GM12878 (cell line): ENCODE results near the gene RAPSN. TPM values are rescaled to one million over a fixed set of nuclear protein-coding genes. Genes with fewer than 3 reads are reported as not detected.

Source experiments
- ATAC-seq: fragments of 200-7000 bp; cut with Tn5 transposase; 3 replicates; pipeline ENCODE4 v1.9.1; 2020; ENCODE audit warnings: mild to moderate bottlenecking, moderate library complexity
- BruUV-seq: library from RNA; stranded (reverse); fragments of 400-500 nt; replicated peaks from 2 replicates; lab custom pipeline; 2021; lab: Mats Ljungman, UMichigan
- CTCF ChIA-PET: fragments of 300-600 bp; sonication (Branson Sonifier 250); formaldehyde crosslinking; extraction: SDS; loops from one replicate; lab custom pipeline; 2021; ENCODE audit warnings: inconsistent platforms; lab: Yijun Ruan, JAX
- POLR2A ChIA-PET: fragments of 350-600 bp; formaldehyde crosslinking; extraction: SDS; loops from one replicate; lab custom pipeline; 2021; ENCODE audit warnings: inconsistent platforms; lab: Charles Lee
- RAD21 ChIA-PET: fragments of 300-600 bp; sonication (Branson Sonifier 250); formaldehyde crosslinking; loops from one replicate; lab custom pipeline; 2023; ENCODE audit warnings: antibody characterized with exemption; ENCODE audit not compliant: unreplicated experiment; lab: Charles Lee
- SMC1A ChIA-PET: fragments of 300-600 bp; sonication (Branson Sonifier 250); formaldehyde crosslinking; loops from one replicate; lab custom pipeline; 2023; ENCODE audit not compliant: unreplicated experiment, uncharacterized antibody; lab: Charles Lee
- DNase-seq: peaks from one replicate; pipeline ENCODE4 v3.0.0-alpha.2; 2011; ENCODE audit warnings: low read depth, low spot score
- FAIRE-seq: peaks from 3 replicates; lab custom pipeline; 2011; peaks lifted over from hg19 to GRCh38; lab: Jason Lieb, UNC
- H2AFZ ChIP-seq: 2 replicates; pipeline ENCODE4 v1.6.0; 2011; ENCODE audit warnings: low read depth, low read length, control low read depth; ENCODE audit not compliant: control insufficient read depth
- H3K27ac ChIP-seq: 2 replicates; pipeline ENCODE4 v1.5.1; 2011; ENCODE audit warnings: control low read depth; ENCODE audit not compliant: control insufficient read depth, insufficient read depth
- H3K27me3 ChIP-seq, 2 experiments: replicated peaks in 1 of 2; 2 replicates each; pipeline versions ENCODE4 v1.6.0 to v1.6.1; 2011; ENCODE audit warnings: low read length in 1 of 2; ENCODE audit not compliant: control insufficient read depth in 2 of 2, insufficient read depth in 2 of 2
- H3K36me3 ChIP-seq, 2 experiments: 2 replicates each; pipeline ENCODE4 v1.5.1; 2011; ENCODE audit warnings: low read length in 1 of 2; ENCODE audit not compliant: control insufficient read depth in 2 of 2, insufficient read depth in 2 of 2
- H3K4me1 ChIP-seq: 2 replicates; pipeline ENCODE4 v1.6.1; 2011; ENCODE audit warnings: mild to moderate bottlenecking, low read length, moderate library complexity, mixed read lengths; ENCODE audit not compliant: control insufficient read depth, insufficient read depth
- H3K4me2 ChIP-seq: 2 replicates; pipeline ENCODE4 v1.6.0; 2011; ENCODE audit warnings: control low read depth; ENCODE audit not compliant: control insufficient read depth, insufficient read depth
- H3K4me3 ChIP-seq: fragments of 200-600 bp; sonication (generic); 2 replicates; pipeline ENCODE4 v1.5.1; 2016
- H3K79me2 ChIP-seq: 2 replicates; pipeline ENCODE4 v1.6.0; 2011; ENCODE audit warnings: low read length; ENCODE audit not compliant: control insufficient read depth, insufficient read depth
- H3K9ac ChIP-seq: 2 replicates; pipeline ENCODE4 v1.8.0; 2011; ENCODE audit warnings: low read length, control low read depth, mixed read lengths; ENCODE audit not compliant: control insufficient read depth, insufficient read depth
- H3K9me3 ChIP-seq: replicated peaks from 3 replicates; pipeline ENCODE4 v1.5.1; 2011; ENCODE audit warnings: mild to moderate bottlenecking, low read length; ENCODE audit not compliant: control insufficient read depth, insufficient read depth
- H4K20me1 ChIP-seq: 2 replicates; pipeline ENCODE4 v1.6.0; 2011; ENCODE audit not compliant: control insufficient read depth, insufficient read depth
- ASH2L ChIP-seq: fragments of 300-600, 200-600 bp; sonication (generic); IDR thresholded peaks from 2 replicates; pipeline ENCODE4 v1.6.1; 2017; ENCODE audit warnings: low read depth, mild to moderate bottlenecking, borderline replicate concordance
- IRF4 ChIP-seq: IDR thresholded peaks from 2 replicates; pipeline ENCODE4 v1.6.1; 2011; ENCODE audit warnings: low read depth, low read length
- MYC ChIP-seq: IDR thresholded peaks from 2 replicates; pipeline ENCODE4 v1.6.1; 2011; ENCODE audit warnings: mild to moderate bottlenecking, low read length, moderate library complexity, inconsistent platforms; ENCODE audit not compliant: insufficient read depth, insufficient replicate concordance, insufficient read length, severe bottlenecking
- NFXL1 ChIP-seq: fragments of 450-650 bp; IDR thresholded peaks from 2 replicates; pipeline ENCODE4 v1.6.1; 2017; ENCODE audit warnings: antibody characterized with exemption, mild to moderate bottlenecking, borderline replicate concordance
- NFYA ChIP-seq: IDR thresholded peaks from 2 replicates; pipeline ENCODE4 v1.6.1; 2011; ENCODE audit warnings: low read depth, mild to moderate bottlenecking, low read length, improper control_type of control experiment, borderline replicate concordance
- NR2F1 ChIP-seq: fragments of 450-650 bp; conservative IDR thresholded peaks from 2 replicates; pipeline ENCODE4 v1.6.1; 2017; ENCODE audit warnings: mild to moderate bottlenecking
- POU2F2 ChIP-seq: IDR thresholded peaks from 3 replicates; pipeline ENCODE4 v1.6.1; 2011; ENCODE audit warnings: low read depth, mild to moderate bottlenecking, low read length, borderline replicate concordance
- RCOR1 ChIP-seq: conservative IDR thresholded peaks from 2 replicates; pipeline ENCODE4 v1.6.1; 2012; ENCODE audit warnings: low read depth, low read length, improper control_type of control experiment
- SIN3A ChIP-seq: IDR thresholded peaks from 2 replicates; pipeline ENCODE4 v1.6.1; 2012; ENCODE audit warnings: low read depth, low read length, improper control_type of control experiment
- SMAD1 ChIP-seq: fragments of 450-650 bp; IDR thresholded peaks from 2 replicates; pipeline ENCODE4 v1.6.1; 2018; ENCODE audit warnings: mild to moderate bottlenecking, low read depth; ENCODE audit not compliant: partially characterized antibody
- SMARCA5 ChIP-seq: fragments of 450-650 bp; IDR thresholded peaks from 2 replicates; pipeline ENCODE4 v1.6.1; 2017; ENCODE audit warnings: mild to moderate bottlenecking
- SP1 ChIP-seq: IDR thresholded peaks from one replicate; pipeline ENCODE4 v1.6.1; 2011; ENCODE audit warnings: low read depth, low read length
- SPI1 ChIP-seq: IDR thresholded peaks from 2 replicates; pipeline ENCODE4 v1.6.1; 2011; ENCODE audit warnings: low read depth, mild to moderate bottlenecking, low read length, moderate library complexity, borderline replicate concordance; ENCODE audit not compliant: insufficient read depth
- TBL1XR1 ChIP-seq: IDR thresholded peaks from 2 replicates; pipeline ENCODE4 v1.6.1; 2012; ENCODE audit warnings: low read depth, low read length, improper control_type of control experiment
- TCF12 ChIP-seq: IDR thresholded peaks from 2 replicates; pipeline ENCODE4 v1.6.1; 2011; ENCODE audit warnings: low read depth, mild to moderate bottlenecking, low read length
- ZSCAN29 ChIP-seq: fragments of 450-650 bp; IDR thresholded peaks from 2 replicates; pipeline ENCODE4 v1.6.1; 2017; ENCODE audit warnings: mild to moderate bottlenecking, moderate library complexity
- WGBS: methylation state at CpG from one replicate; pipeline ENCODE4 v1.1.6; 2016; ENCODE audit warnings: low lambda C conversion rate; ENCODE audit not compliant: insufficient replicate concordance, insufficient coverage; ENCODE audit errors: missing lambda C conversion rate; 5-methylcytosine and 5-hydroxymethylcytosine counted together
- in situ Hi-C: fragments of 300-500 bp; cut with MboI; formaldehyde crosslinking; loops from 9 replicates; pipeline ENCODE4 v1.14.3; 2018; ENCODE audit warnings: mixed read lengths
- intact Hi-C: fragments of 100-400 bp; cut with micrococcal nuclease; formaldehyde crosslinking; loops from one replicate; pipeline ENCODE4 v1.14.2; 2022; ENCODE audit not compliant: unreplicated experiment
- polyA plus RNA-seq, 11 experiments: library from polyadenylated mRNA; depleted of rRNA in 4 of 11; unstranded in 6 of 11; stranded (reverse) in 5 of 11; fragments of >200 nt; fragmentation: Nextera tagmentation in 4 of 11; fragmentation: Illumina TruSeq in 1 of 11; extraction: Ambion mirVana in 4 of 11; extraction: Trizol in 1 of 11; gene quantifications; 1 replicate in 1 of 11; 2 replicates in 10 of 11; pipeline versions ENCODE4 v1.2.1 to v1.2.3, GENCODE V29; 2011 to 2016; ENCODE audit warnings: inconsistent platforms in 2 of 11, missing spikeins in 2 of 11, low read depth in 1 of 11
- total RNA-seq, 4 experiments: library from RNA; depleted of rRNA in 3 of 4; stranded (reverse); fragments of >200 nt in 3 of 4; fragmentation: Illumina TruSeq in 1 of 4; extraction: Trizol in 1 of 4; gene quantifications; 2 replicates each; pipeline versions ENCODE4 v1.2.1 to v1.2.3, GENCODE V29; 2013 to 2021

Gene RAPSN
- total and polyA plus RNA-seq, 10 of the 15 experiments (the other 5 are each of a cell fraction or from before 2014, with no cell fraction given) = 0.08 to 0.23 (median 0.14) TPM; not detected in 6

DNA sequence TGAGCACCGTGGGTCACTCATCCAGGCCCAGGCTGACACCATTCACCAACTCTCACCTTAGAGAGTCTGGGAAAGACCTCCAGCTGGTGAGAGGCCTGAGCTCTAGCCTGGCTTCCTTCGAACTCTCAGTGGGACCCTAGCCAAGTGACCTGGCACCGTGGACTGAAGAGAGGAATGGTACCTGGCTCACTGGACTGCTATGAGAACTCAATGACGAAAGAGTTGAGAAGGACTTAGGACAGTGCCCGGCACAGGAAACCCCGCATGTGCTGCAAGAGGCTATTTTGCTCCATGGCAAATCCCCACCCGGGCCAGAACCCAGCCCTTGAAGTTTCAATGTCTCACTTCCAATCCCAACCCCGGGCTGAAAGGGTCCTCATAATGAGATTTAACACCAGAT, 605 bp upstream of the RAPSN start:
- ATAC-seq (no peak), FAIRE-seq (no peak), DNase-seq (no peak)
- Histone ChIP-seq H3K4me3 (no peak overlapping the region), H4K20me1 (no peaks in the 10 kb centered on the region), H3K27me3 (no peaks in the 10 kb centered on the region), H3K4me1 (no peaks in the 10 kb centered on the region), H3K4me2 (no peak overlapping the region), H3K27ac (no peak overlapping the region), H3K79me2 (no peaks in the 10 kb centered on the region), H3K9ac (no peak overlapping the region), H3K36me3 (no peaks in the 10 kb centered on the region), H2AFZ (no peak overlapping the region), H3K9me3 (no peaks in the 10 kb centered on the region)
- 79% methylated on average over 8 of the region's 8 CpGs for WGBS
- ChIA-PET CTCF (no interaction called here), RAD21 (no interaction called here), POLR2A (interaction anchor here (0.6 kb wide), 1 partner anchor 150 kb away, joined by 7 read pairs; no protein-coding TSS in a partner anchor), SMC1A (interaction anchor here (1.0 kb wide), 1 partner anchor 10 kb away, joined by 3 read pairs; no protein-coding TSS in a partner anchor)
- in situ Hi-C loops = no loop called here
- no TSS peak for BruUV-seq
- intact Hi-C loops = no loop called here
- no peak for TF ChIP-seq SP1
- TF ChIP-seq SMAD1 = no peak
- no peak for TF ChIP-seq TBL1XR1

DNA sequence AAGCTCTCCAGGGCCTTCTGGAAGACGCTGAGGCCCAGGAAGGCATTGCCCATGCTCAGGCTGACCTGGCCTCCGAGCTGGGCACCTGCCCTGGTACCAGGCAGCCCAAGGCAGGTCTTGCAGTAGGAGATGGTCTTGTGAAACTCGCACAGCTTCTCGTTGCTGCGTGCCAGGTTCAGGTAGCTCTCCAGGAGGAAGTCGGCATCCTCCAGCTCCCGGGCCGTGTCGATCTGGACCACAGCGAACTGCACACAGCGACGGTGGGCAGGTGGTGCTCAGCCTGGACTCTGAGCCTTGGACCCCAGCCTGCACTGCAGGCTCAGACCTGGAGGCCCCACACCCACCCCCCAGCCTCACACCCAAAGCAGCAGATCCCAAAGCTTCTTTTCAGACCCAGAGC, 1.0 kb downstream of the RAPSN start:
- Histone ChIP-seq H3K9me3 (no peaks in the 10 kb centered on the region), H3K36me3 (no peaks in the 10 kb centered on the region), H3K4me2 (no peak overlapping the region), H3K27ac (no peak overlapping the region), H3K27me3 (no peaks in the 10 kb centered on the region), H3K4me1 (no peaks in the 10 kb centered on the region), H2AFZ (no peak overlapping the region), H3K4me3 (no peak overlapping the region), H4K20me1 (no peaks in the 10 kb centered on the region), H3K79me2 (no peaks in the 10 kb centered on the region), H3K9ac (no peak overlapping the region)
- BruUV-seq = no TSS peak
- 65% methylated on average over 12 of the region's 12 CpGs for WGBS
- intact Hi-C loops (no loop called here), in situ Hi-C loops (no loop called here)
- FAIRE-seq (no peak), DNase-seq (no peak), ATAC-seq (no peak)
- RAD21 ChIA-PET = no interaction called here
- no peak for TF ChIP-seq ZSCAN29
- TF ChIP-seq TBL1XR1 = no peak
- no peak for TF ChIP-seq NR2F1
- no peak for TF ChIP-seq SIN3A
- TF ChIP-seq SPI1 = no peak
- TF ChIP-seq POU2F2 = no peak
- no peak for TF ChIP-seq IRF4
- no peak for TF ChIP-seq TCF12
- TF ChIP-seq MYC = no peak
- no peak for TF ChIP-seq NFYA
- no peak for TF ChIP-seq NFXL1
- TF ChIP-seq RCOR1 = no peak
- no peak for TF ChIP-seq SMARCA5
- TF ChIP-seq ASH2L = no peak
- SMC1A ChIA-PET = no interaction called here
- POLR2A ChIA-PET = no interaction called here
- CTCF ChIA-PET = no interaction called here
